ENCODE data around the gene SORCS3.

DNA sequence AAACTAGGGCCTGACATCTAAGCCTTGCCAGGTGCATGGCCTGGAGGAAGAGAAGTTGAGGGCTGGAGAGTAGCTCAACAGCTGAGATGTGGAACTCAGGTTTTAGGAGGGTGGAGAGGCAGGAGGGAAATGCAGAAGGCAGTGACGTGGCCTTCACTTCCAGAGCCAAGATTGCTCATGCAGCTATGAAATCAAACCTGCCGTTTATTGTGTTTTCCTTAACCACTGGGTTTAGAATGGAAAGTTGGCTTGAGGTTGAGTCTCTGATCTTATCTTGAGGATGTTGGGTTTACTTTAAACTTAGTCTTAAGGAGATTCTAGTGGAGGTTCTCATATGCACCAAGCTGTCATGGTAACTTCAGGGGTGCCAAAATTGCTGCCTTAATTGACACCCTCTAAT is 178.6 kb downstream of the SORCS3 start:
- TF ChIP-seq, protein P1, sequence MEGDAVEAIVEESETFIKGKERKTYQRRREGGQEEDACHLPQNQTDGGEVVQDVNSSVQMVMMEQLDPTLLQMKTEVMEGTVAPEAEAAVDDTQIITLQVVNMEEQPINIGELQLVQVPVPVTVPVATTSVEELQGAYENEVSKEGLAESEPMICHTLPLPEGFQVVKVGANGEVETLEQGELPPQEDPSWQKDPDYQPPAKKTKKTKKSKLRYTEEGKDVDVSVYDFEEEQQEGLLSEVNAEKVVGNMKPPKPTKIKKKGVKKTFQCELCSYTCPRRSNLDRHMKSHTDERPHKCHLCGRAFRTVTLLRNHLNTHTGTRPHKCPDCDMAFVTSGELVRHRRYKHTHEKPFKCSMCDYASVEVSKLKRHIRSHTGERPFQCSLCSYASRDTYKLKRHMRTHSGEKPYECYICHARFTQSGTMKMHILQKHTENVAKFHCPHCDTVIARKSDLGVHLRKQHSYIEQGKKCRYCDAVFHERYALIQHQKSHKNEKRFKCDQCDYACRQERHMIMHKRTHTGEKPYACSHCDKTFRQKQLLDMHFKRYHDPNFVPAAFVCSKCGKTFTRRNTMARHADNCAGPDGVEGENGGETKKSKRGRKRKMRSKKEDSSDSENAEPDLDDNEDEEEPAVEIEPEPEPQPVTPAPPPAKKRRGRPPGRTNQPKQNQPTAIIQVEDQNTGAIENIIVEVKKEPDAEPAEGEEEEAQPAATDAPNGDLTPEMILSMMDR (conservative IDR thresholded peaks at IDR 0.05) = no peak
- TF ChIP-seq ZFX (IDR thresholded peaks at IDR 0.05) = no peak

All from C4-2B (cell line).